ENCODE measurements around the gene HDAC9.

Gene HDAC9

GRCh38 chr7:18540396-18540795 is 44.8 kb downstream of the HDAC9 start:
- no peaks in the 10 kb centered on the region for H4K20me1 ChIP-seq (ENCODE audit: low read depth, low read length)
- no peak overlapping the region for H2AFZ ChIP-seq (ENCODE audit: low read depth, low read length, severe bottlenecking)
- no peak overlapping the region for H3K27ac ChIP-seq (ENCODE audit: low read depth, low read length)
- H3K79me2 ChIP-seq (ENCODE audit: insufficient read depth, low read length): no peaks in the 10 kb centered on the region
- H3K27me3 ChIP-seq (ENCODE audit: low read length): no peaks in the 10 kb centered on the region
- H3K4me2 ChIP-seq (ENCODE audit: low read depth, low read length, poor library complexity, severe bottlenecking): no peak overlapping the region
- H3F3A ChIP-seq (ENCODE audit: insufficient read depth): no peaks in the 10 kb centered on the region
- no peaks in the 10 kb centered on the region for H3K9me2 ChIP-seq (replicated peaks; ENCODE audit: insufficient read depth, low read length)
- H3K4me3 ChIP-seq (ENCODE audit: insufficient read depth, low read length, poor library complexity, severe bottlenecking): no peak overlapping the region
- no peak for TF ChIP-seq EZH2phosphoT487 (conservative IDR thresholded peaks at IDR 0.05; ENCODE audit: low read length)
- TF ChIP-seq CTCF (IDR thresholded peaks at IDR 0.05; ENCODE audit: insufficient read depth, low read length, poor library complexity, severe bottlenecking): no peak
- no peak overlapping the region for H3K9ac ChIP-seq (ENCODE audit: low read length)
- no peaks in the 10 kb centered on the region for H3K9me3 ChIP-seq (ENCODE audit: insufficient read depth, low read length)
- no peaks in the 10 kb centered on the region for H3K36me3 ChIP-seq (ENCODE audit: low read length)

GRCh38 chr7:18541181-18541870 is 45.8 kb downstream of the HDAC9 start:
- Histone ChIP-seq H3K9me3 (ENCODE audit: insufficient read depth, low read length) (no peaks in the 10 kb centered on the region), H3K9me2 (replicated peaks; ENCODE audit: insufficient read depth, low read length) (no peaks in the 10 kb centered on the region), H3K27me3 (ENCODE audit: low read length) (no peaks in the 10 kb centered on the region), H3K9ac (ENCODE audit: low read length) (no peak overlapping the region), H3K36me3 (ENCODE audit: low read length) (no peaks in the 10 kb centered on the region), H3K4me2 (ENCODE audit: low read depth, low read length, poor library complexity, severe bottlenecking) (no peak overlapping the region), H4K20me1 (ENCODE audit: low read depth, low read length) (no peaks in the 10 kb centered on the region), H3K27ac (ENCODE audit: low read depth, low read length) (no peak overlapping the region), H3K79me2 (ENCODE audit: insufficient read depth, low read length) (no peaks in the 10 kb centered on the region), H3F3A (ENCODE audit: insufficient read depth) (no peaks in the 10 kb centered on the region), H2AFZ (ENCODE audit: low read depth, low read length, severe bottlenecking) (no peak overlapping the region), H3K4me3 (ENCODE audit: insufficient read depth, low read length, poor library complexity, severe bottlenecking) (no peak overlapping the region)
- TF ChIP-seq CTCF (IDR thresholded peaks at IDR 0.05; ENCODE audit: insufficient read depth, low read length, poor library complexity, severe bottlenecking) (no peak), EZH2phosphoT487 (conservative IDR thresholded peaks at IDR 0.05; ENCODE audit: low read length) (no peak)

- no peaks in the 10 kb centered on the region for H3K9me3 ChIP-seq (ENCODE audit: insufficient read depth, low read length)
- H2AFZ ChIP-seq (ENCODE audit: low read depth, low read length, severe bottlenecking): no peak overlapping the region
- H3K27ac ChIP-seq (ENCODE audit: low read depth, low read length): no peak overlapping the region
- no peaks in the 10 kb centered on the region for H3K79me2 ChIP-seq (ENCODE audit: insufficient read depth, low read length)
- no peaks in the 10 kb centered on the region for H3K9me2 ChIP-seq (replicated peaks; ENCODE audit: insufficient read depth, low read length)
- no peak for TF ChIP-seq CTCF (IDR thresholded peaks at IDR 0.05; ENCODE audit: insufficient read depth, low read length, poor library complexity, severe bottlenecking)
- no peaks in the 10 kb centered on the region for H3F3A ChIP-seq (ENCODE audit: insufficient read depth)
- H3K4me2 ChIP-seq (ENCODE audit: low read depth, low read length, poor library complexity, severe bottlenecking): no peak overlapping the region
- no peaks in the 10 kb centered on the region for H3K36me3 ChIP-seq (ENCODE audit: low read length)
- H4K20me1 ChIP-seq (ENCODE audit: low read depth, low read length): no peaks in the 10 kb centered on the region
- H3K27me3 ChIP-seq (ENCODE audit: low read length): no peaks in the 10 kb centered on the region
- no peak overlapping the region for H3K9ac ChIP-seq (ENCODE audit: low read length)
- H3K4me3 ChIP-seq (ENCODE audit: insufficient read depth, low read length, poor library complexity, severe bottlenecking): no peak overlapping the region
Measured at GRCh38 chr7:18541871-18542212, 46.3 kb downstream of the HDAC9 start.
